IMR-90 (cell line): ENCODE data around the gene ALOX12B. TPM values are rescaled to one million over a fixed set of nuclear protein-coding genes. Genes with fewer than 3 reads are reported as not detected.
A peak's percentile ranks its signal among the peaks of the same experiment; 100 is the strongest.

ENCODE experiments used
- ATAC-seq: fragments of 200-7000 bp; cut with Tn5 transposase; 2 replicates; pipeline ENCODE4 v1.9.1; 2020; ENCODE audit warnings: low read depth, mild to moderate bottlenecking, moderate library complexity
- BruUV-seq: library from RNA; stranded (reverse); fragments of 400-500 nt; replicated peaks from 2 replicates; lab custom pipeline; 2021; lab: Mats Ljungman, UMichigan
- CTCF ChIA-PET: fragments of 300-600 bp; formaldehyde crosslinking; extraction: SDS; loops from one replicate; lab custom pipeline; 2021; ENCODE audit warnings: antibody characterized with exemption; lab: Yijun Ruan, JAX
- POLR2A ChIA-PET: fragments of 300-600 bp; sonication (Branson Sonifier 250); formaldehyde crosslinking; loops from one replicate; lab custom pipeline; 2022; ENCODE audit warnings: antibody characterized with exemption; ENCODE audit not compliant: unreplicated experiment; lab: Charles Lee
- DNase-seq: peaks from one replicate; pipeline ENCODE4 v3.0.0; 2013
- H2AFZ ChIP-seq: replicated peaks from 2 replicates; pipeline ENCODE3; 2013; ENCODE audit warnings: low read length, mild to moderate bottlenecking; ENCODE audit not compliant: poor library complexity
- H2AK5ac ChIP-seq: 2 replicates; pipeline ENCODE4 v1.6.1; 2013; ENCODE audit warnings: low read depth, low read length, inconsistent platforms
- H2AK9ac ChIP-seq: replicated peaks from 2 replicates; pipeline ENCODE3; 2013; ENCODE audit warnings: mild to moderate bottlenecking, low read depth, low read length, moderate library complexity; ENCODE audit not compliant: poor library complexity
- H2BK120ac ChIP-seq: 2 replicates; pipeline ENCODE4 v1.6.1; 2013; ENCODE audit warnings: low read depth, low read length, inconsistent platforms
- H2BK15ac ChIP-seq: 3 replicates; pipeline ENCODE4 v1.6.1; 2013; ENCODE audit warnings: low read depth, low read length, inconsistent platforms
- H2BK20ac ChIP-seq: 2 replicates; pipeline ENCODE4 v1.6.1; 2013; ENCODE audit warnings: low read depth, mild to moderate bottlenecking, inconsistent platforms, low read length, moderate library complexity
- H2BK5ac ChIP-seq: 2 replicates; pipeline ENCODE4 v1.6.1; 2013; ENCODE audit warnings: mild to moderate bottlenecking, low read depth, low read length, inconsistent platforms; ENCODE audit not compliant: poor library complexity, severe bottlenecking
- H3K14ac ChIP-seq: replicated peaks from 2 replicates; pipeline ENCODE4 v1.6.1; 2013; ENCODE audit warnings: low read depth, low read length, inconsistent platforms
- H3K18ac ChIP-seq: 2 replicates; pipeline ENCODE4 v1.6.1; 2013; ENCODE audit warnings: low read depth, low read length, control low read depth
- H3K23ac ChIP-seq: 2 replicates; pipeline ENCODE4 v1.6.1; 2013; ENCODE audit warnings: low read depth, low read length, inconsistent platforms
- H3K27ac ChIP-seq: 2 replicates; pipeline ENCODE4 v1.5.1; 2013; ENCODE audit warnings: mild to moderate bottlenecking, control low read depth, low read length; ENCODE audit not compliant: insufficient read depth
- H3K27me3 ChIP-seq: 2 replicates; pipeline ENCODE4 v1.6.1; 2013; ENCODE audit warnings: low read length; ENCODE audit not compliant: control insufficient read depth, insufficient read depth
- H3K36me3 ChIP-seq: 2 replicates; pipeline ENCODE4 v1.6.1; 2013; ENCODE audit warnings: low read length, mixed read lengths; ENCODE audit not compliant: control insufficient read depth, insufficient read depth
- H3K4ac ChIP-seq: 2 replicates; pipeline ENCODE4 v1.6.1; 2013; ENCODE audit warnings: low read depth, low read length, inconsistent platforms
- H3K4me1 ChIP-seq: 2 replicates; pipeline ENCODE4 v1.6.1; 2013; ENCODE audit warnings: low read length, mixed read lengths; ENCODE audit not compliant: control insufficient read depth, insufficient read depth
- H3K4me2 ChIP-seq: 2 replicates; pipeline ENCODE4 v1.6.1; 2013; ENCODE audit warnings: low read depth, mild to moderate bottlenecking, control low read depth, low read length, moderate library complexity
- H3K4me3 ChIP-seq: 2 replicates; pipeline ENCODE4 v1.5.1; 2013; ENCODE audit warnings: low read depth, mild to moderate bottlenecking, control low read depth, low read length, moderate library complexity; ENCODE audit not compliant: insufficient read depth
- H3K56ac ChIP-seq: 2 replicates; pipeline ENCODE4 v1.6.1; 2013; ENCODE audit warnings: low read length, inconsistent platforms; ENCODE audit not compliant: insufficient read depth; ENCODE audit errors: extremely low read depth
- H3K79me1 ChIP-seq, 2 experiments: 2 replicates each; pipeline ENCODE4 v1.6.1; 2013; ENCODE audit warnings: low read length in 2 of 2, inconsistent platforms in 1 of 2, low read depth in 1 of 2
- H3K9ac ChIP-seq: 2 replicates; pipeline ENCODE4 v1.6.1; 2013; ENCODE audit warnings: low read depth, low read length, control low read depth
- H3K9me1 ChIP-seq: 2 replicates; pipeline ENCODE4 v1.6.1; 2013; ENCODE audit warnings: low read length, inconsistent platforms; ENCODE audit not compliant: insufficient read depth
- H3K9me3 ChIP-seq: 2 replicates; pipeline ENCODE4 v1.6.1; 2013; ENCODE audit warnings: low read length; ENCODE audit not compliant: control insufficient read depth, insufficient read depth
- H4K20me1 ChIP-seq: 2 replicates; pipeline ENCODE4 v1.6.1; 2013; ENCODE audit warnings: low read length, inconsistent platforms; ENCODE audit not compliant: insufficient read depth
- H4K5ac ChIP-seq: 2 replicates; pipeline ENCODE4 v1.6.1; 2013; ENCODE audit warnings: mild to moderate bottlenecking, low read depth, low read length, control low read depth
- H4K8ac ChIP-seq, 2 experiments: 2 replicates each; pipeline ENCODE4 v1.6.1; 2013; ENCODE audit warnings: low read depth in 2 of 2, low read length in 2 of 2, control low read depth in 1 of 2, inconsistent platforms in 1 of 2
- H4K91ac ChIP-seq: 2 replicates; pipeline ENCODE4 v1.6.1; 2013; ENCODE audit warnings: low read depth, low read length, inconsistent platforms; ENCODE audit not compliant: insufficient read depth
- MXI1 ChIP-seq: IDR thresholded peaks from 2 replicates; pipeline ENCODE4 v1.6.1; 2012; ENCODE audit warnings: low read depth, mild to moderate bottlenecking, low read length, moderate library complexity, borderline replicate concordance
- WGBS, 2 experiments: methylation state at CpG; one replicate each; pipeline versions ENCODE4 v1.1.5 to v1.1.7; 2013; ENCODE audit warnings: missing lambda C conversion rate in 2 of 2; ENCODE audit not compliant: insufficient read length in 1 of 2; ENCODE audit errors: extremely low coverage in 2 of 2; 5-methylcytosine and 5-hydroxymethylcytosine counted together
- dilution Hi-C: fragments of 300-500 bp; cut with HindIII; formaldehyde crosslinking; loops from one replicate; pipeline ENCODE4 v1.14.3; 2018; ENCODE audit warnings: low sequenced_read_pairs; ENCODE audit not compliant: unreplicated experiment
- in situ Hi-C: fragments of 300-500 bp; cut with MboI; formaldehyde crosslinking; loops from 3 replicates; pipeline ENCODE4 v1.14.3; 2019; ENCODE audit warnings: low sequenced_read_pairs, inconsistent platforms, mixed read lengths
- intact Hi-C: fragments of 100-400 bp; cut with micrococcal nuclease; formaldehyde crosslinking; loops from 2 replicates; pipeline ENCODE4 v1.10.0; 2022
- polyA plus RNA-seq, 3 experiments: library from polyadenylated mRNA; depleted of rRNA; stranded (reverse); fragments of >200 nt; gene quantifications; 2 replicates each; pipeline ENCODE4 v1.2.3, GENCODE V29; 2012; ENCODE audit warnings: low replicate concordance in 1 of 3
- total RNA-seq: library from RNA; depleted of rRNA; stranded (reverse); fragments of >200 nt; gene quantifications from 2 replicates; pipeline ENCODE4 v1.2.3, GENCODE V29; 2012
- TF ChIP-seq, protein P1 (sequence below): conservative IDR thresholded peaks from 2 replicates; pipeline ENCODE4 v1.5.1; 2012; ENCODE audit warnings: mild to moderate bottlenecking, low read depth, low read length, improper control_type of control experiment

The ALOX12B gene
- total and polyA plus RNA-seq, 2 of the 4 experiments (the other 2 are of a cell fraction) = not detected

DNA sequence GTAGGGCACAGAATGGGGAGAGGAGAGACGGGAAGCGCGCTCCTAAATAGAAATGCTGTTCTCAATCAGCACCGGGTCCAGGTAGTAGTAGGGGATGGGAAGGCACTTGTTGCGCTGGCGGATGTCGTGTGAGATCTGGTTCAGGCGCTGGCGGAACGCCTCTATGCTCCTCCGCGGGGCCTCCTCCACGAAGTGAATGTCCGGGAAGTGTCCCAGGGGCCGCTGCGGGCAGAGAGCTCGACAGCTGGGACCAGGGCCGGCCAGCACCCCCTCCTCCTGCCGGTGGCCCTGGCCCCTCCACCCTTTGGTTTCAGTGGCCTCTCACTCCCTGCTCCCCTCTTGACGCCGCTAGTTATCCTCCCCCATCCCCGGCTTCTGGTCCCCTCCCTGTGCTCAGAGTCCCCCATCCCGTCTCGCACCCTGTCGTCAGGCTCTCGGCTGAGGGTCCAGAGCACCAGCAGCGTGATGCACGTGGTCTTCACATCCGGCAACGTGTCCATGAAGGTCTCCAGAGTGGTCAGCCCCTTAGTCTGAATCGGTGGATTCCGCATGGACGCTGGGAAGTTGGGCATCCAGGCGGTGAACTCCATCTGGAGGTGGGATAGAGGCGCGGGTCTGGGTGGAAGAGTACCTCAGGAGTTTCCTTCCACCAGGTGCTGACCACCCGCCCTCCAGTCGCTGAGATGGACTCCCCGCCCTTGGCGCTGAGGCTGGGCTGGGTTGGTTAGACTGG is 14.6 kb downstream of the ALOX12B start:
- H3K9ac ChIP-seq = no peak overlapping the region
- H2BK5ac ChIP-seq = no peak overlapping the region
- no peak overlapping the region for H3K4me2 ChIP-seq
- no peak for ATAC-seq
- no peak overlapping the region for H3K56ac ChIP-seq
- H3K4me1 ChIP-seq = no peaks in the 10 kb centered on the region
- ChIA-PET CTCF (interaction anchor here (1.1 to 1.8 kb wide), 5 partner anchors 10 to 65 kb away, joined by 3 to 16 read pairs (median 6); partner anchors contain the start of gene ALOXE3), POLR2A (no interaction called here)
- no peaks in the 10 kb centered on the region for H3K79me1 ChIP-seq
- no peak overlapping the region for H4K8ac ChIP-seq
- H2AK9ac ChIP-seq = no peak overlapping the region
- no peak overlapping the region for H3K4ac ChIP-seq
- no peak overlapping the region for H2BK15ac ChIP-seq
- no peaks in the 10 kb centered on the region for H3K9me3 ChIP-seq
- BruUV-seq = no TSS peak
- no peak overlapping the region for H4K5ac ChIP-seq
- TF ChIP-seq, protein P1, sequence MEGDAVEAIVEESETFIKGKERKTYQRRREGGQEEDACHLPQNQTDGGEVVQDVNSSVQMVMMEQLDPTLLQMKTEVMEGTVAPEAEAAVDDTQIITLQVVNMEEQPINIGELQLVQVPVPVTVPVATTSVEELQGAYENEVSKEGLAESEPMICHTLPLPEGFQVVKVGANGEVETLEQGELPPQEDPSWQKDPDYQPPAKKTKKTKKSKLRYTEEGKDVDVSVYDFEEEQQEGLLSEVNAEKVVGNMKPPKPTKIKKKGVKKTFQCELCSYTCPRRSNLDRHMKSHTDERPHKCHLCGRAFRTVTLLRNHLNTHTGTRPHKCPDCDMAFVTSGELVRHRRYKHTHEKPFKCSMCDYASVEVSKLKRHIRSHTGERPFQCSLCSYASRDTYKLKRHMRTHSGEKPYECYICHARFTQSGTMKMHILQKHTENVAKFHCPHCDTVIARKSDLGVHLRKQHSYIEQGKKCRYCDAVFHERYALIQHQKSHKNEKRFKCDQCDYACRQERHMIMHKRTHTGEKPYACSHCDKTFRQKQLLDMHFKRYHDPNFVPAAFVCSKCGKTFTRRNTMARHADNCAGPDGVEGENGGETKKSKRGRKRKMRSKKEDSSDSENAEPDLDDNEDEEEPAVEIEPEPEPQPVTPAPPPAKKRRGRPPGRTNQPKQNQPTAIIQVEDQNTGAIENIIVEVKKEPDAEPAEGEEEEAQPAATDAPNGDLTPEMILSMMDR = no peak
- no peak for TF ChIP-seq MXI1
- 0% methylated on average over 21 of the region's 40 CpGs; no CpG with 5 or more reads in 1 of the 2 experiments for WGBS, 2 experiments
- H3K23ac ChIP-seq = no peak overlapping the region
- no peak overlapping the region for H4K91ac ChIP-seq
- H4K20me1 ChIP-seq = no peaks in the 10 kb centered on the region
- H3K27ac ChIP-seq = no peak overlapping the region
- no peak overlapping the region for H2AK5ac ChIP-seq
- in situ Hi-C loops (loop anchor here (5.0 kb wide), 1 partner anchor 44 kb away; the partner anchor contains the start of gene ALOXE3), intact Hi-C loops (no loop called here), dilution Hi-C loops (no loop called here)
- no peak for DNase-seq
- no peaks in the 10 kb centered on the region for H3K36me3 ChIP-seq
- H2AFZ ChIP-seq = peak overlapping the region; percentile 72
- no peak overlapping the region for H3K4me3 ChIP-seq
- H3K27me3 ChIP-seq = peaks cover 89% of the 10 kb centered on the region
- H2BK120ac ChIP-seq = no peak overlapping the region
- no peak overlapping the region for H3K18ac ChIP-seq
- H3K9me1 ChIP-seq = no peaks in the 10 kb centered on the region
- H2BK20ac ChIP-seq = no peak overlapping the region
- no peak overlapping the region for H3K14ac ChIP-seq
